ENCODE measurements around the gene PIP5K1B. TPM values are rescaled to one million over a fixed set of nuclear protein-coding genes. Genes with fewer than 3 reads are reported as not detected.

The PIP5K1B gene
- total and polyA plus RNA-seq, 4 donors = 0.09 to 30.9 (median 0.29) TPM

- H3K4me3 ChIP-seq (ENCODE audit: low read depth in 1 of 3, low read length in 3 of 3) = no peak overlapping the region
- no peak for TF ChIP-seq NR2F2 (IDR thresholded peaks at IDR 0.05)
- TF ChIP-seq HNF4G (IDR thresholded peaks at IDR 0.05) = no peak
- TF ChIP-seq RXRA (IDR thresholded peaks at IDR 0.05) = no peak
- TF ChIP-seq, protein P1, sequence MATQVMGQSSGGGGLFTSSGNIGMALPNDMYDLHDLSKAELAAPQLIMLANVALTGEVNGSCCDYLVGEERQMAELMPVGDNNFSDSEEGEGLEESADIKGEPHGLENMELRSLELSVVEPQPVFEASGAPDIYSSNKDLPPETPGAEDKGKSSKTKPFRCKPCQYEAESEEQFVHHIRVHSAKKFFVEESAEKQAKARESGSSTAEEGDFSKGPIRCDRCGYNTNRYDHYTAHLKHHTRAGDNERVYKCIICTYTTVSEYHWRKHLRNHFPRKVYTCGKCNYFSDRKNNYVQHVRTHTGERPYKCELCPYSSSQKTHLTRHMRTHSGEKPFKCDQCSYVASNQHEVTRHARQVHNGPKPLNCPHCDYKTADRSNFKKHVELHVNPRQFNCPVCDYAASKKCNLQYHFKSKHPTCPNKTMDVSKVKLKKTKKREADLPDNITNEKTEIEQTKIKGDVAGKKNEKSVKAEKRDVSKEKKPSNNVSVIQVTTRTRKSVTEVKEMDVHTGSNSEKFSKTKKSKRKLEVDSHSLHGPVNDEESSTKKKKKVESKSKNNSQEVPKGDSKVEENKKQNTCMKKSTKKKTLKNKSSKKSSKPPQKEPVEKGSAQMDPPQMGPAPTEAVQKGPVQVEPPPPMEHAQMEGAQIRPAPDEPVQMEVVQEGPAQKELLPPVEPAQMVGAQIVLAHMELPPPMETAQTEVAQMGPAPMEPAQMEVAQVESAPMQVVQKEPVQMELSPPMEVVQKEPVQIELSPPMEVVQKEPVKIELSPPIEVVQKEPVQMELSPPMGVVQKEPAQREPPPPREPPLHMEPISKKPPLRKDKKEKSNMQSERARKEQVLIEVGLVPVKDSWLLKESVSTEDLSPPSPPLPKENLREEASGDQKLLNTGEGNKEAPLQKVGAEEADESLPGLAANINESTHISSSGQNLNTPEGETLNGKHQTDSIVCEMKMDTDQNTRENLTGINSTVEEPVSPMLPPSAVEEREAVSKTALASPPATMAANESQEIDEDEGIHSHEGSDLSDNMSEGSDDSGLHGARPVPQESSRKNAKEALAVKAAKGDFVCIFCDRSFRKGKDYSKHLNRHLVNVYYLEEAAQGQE (IDR thresholded peaks at IDR 0.05) = no peak
- no peak for TF ChIP-seq JUND (IDR thresholded peaks at IDR 0.05)
- TF ChIP-seq TAF1 (conservative IDR thresholded peaks at IDR 0.05) = no peak
- no peak for TF ChIP-seq SP1 (IDR thresholded peaks at IDR 0.05)
- no peak for TF ChIP-seq YY1 (IDR thresholded peaks at IDR 0.05)
- TF ChIP-seq, protein P2, sequence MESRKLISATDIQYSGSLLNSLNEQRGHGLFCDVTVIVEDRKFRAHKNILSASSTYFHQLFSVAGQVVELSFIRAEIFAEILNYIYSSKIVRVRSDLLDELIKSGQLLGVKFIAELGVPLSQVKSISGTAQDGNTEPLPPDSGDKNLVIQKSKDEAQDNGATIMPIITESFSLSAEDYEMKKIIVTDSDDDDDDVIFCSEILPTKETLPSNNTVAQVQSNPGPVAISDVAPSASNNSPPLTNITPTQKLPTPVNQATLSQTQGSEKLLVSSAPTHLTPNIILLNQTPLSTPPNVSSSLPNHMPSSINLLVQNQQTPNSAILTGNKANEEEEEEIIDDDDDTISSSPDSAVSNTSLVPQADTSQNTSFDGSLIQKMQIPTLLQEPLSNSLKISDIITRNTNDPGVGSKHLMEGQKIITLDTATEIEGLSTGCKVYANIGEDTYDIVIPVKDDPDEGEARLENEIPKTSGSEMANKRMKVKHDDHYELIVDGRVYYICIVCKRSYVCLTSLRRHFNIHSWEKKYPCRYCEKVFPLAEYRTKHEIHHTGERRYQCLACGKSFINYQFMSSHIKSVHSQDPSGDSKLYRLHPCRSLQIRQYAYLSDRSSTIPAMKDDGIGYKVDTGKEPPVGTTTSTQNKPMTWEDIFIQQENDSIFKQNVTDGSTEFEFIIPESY (IDR thresholded peaks at IDR 0.05) = no peak
- no peak for TF ChIP-seq EGR1 (IDR thresholded peaks at IDR 0.05; ENCODE audit: low read depth in 2 of 2)
- H3K27ac ChIP-seq (ENCODE audit: low read depth in 1 of 2, low read length in 2 of 2) = no peak overlapping the region
- H3K27me3 ChIP-seq (ENCODE audit: control insufficient read depth in 4 of 4, insufficient read depth in 4 of 4, low read length in 3 of 4) = peaks cover 0 to 3% (median 0%) of the 10 kb centered on the region in 4 donors
- H3K4me1 ChIP-seq (ENCODE audit: control insufficient read depth in 4 of 4, insufficient read depth in 4 of 4, low read length in 3 of 4) = no peaks in the 10 kb centered on the region
- no peak for DNase-seq (ENCODE audit: low spot score)
- no peaks in the 10 kb centered on the region for H3K36me3 ChIP-seq (ENCODE audit: control insufficient read depth in 4 of 4, insufficient read depth in 3 of 4, low read depth in 1 of 4, low read length in 3 of 4)
- no peaks in the 10 kb centered on the region for H3K9me3 ChIP-seq (ENCODE audit: control insufficient read depth in 4 of 4, low read length in 3 of 4)
- H3K9ac ChIP-seq (ENCODE audit: low read depth in 1 of 2, low read length in 2 of 2) = no peak overlapping the region
- 79% methylated on average over 2 of the region's 2 CpGs for WGBS
These were observed 209.7 kb downstream of the PIP5K1B start for GRCh38 chr9:68914751-68915150.

- Histone ChIP-seq H3K27ac (ENCODE audit: low read depth in 1 of 2, low read length in 2 of 2) (no peak overlapping the region), H3K9me3 (ENCODE audit: control insufficient read depth in 4 of 4, low read length in 3 of 4) (no peaks in the 10 kb centered on the region), H3K4me3 (ENCODE audit: low read depth in 1 of 3, low read length in 3 of 3) (no peak overlapping the region), H3K9ac (ENCODE audit: low read depth in 1 of 2, low read length in 2 of 2) (no peak overlapping the region), H3K27me3 (ENCODE audit: control insufficient read depth in 4 of 4, insufficient read depth in 4 of 4, low read length in 3 of 4) (peaks cover 0 to 2% (median 0%) of the 10 kb centered on the region in 4 donors), H3K36me3 (ENCODE audit: control insufficient read depth in 4 of 4, insufficient read depth in 3 of 4, low read depth in 1 of 4, low read length in 3 of 4) (no peaks in the 10 kb centered on the region), H3K4me1 (ENCODE audit: control insufficient read depth in 4 of 4, insufficient read depth in 4 of 4, low read length in 3 of 4) (no peaks in the 10 kb centered on the region)
- TF ChIP-seq, protein P2 (IDR thresholded peaks at IDR 0.05) = no peak
- 56% methylated on average over 2 of the region's 2 CpGs for WGBS
- no peak for DNase-seq (ENCODE audit: low spot score)
These were observed 214.6 kb downstream of the PIP5K1B start for GRCh38 chr9:68919661-68920060.

- H3K4me1 ChIP-seq (ENCODE audit: control insufficient read depth in 4 of 4, insufficient read depth in 4 of 4, low read length in 3 of 4) = no peaks in the 10 kb centered on the region
- H3K9me3 ChIP-seq (ENCODE audit: control insufficient read depth in 4 of 4, low read length in 3 of 4) = no peaks in the 10 kb centered on the region
- H3K9ac ChIP-seq (ENCODE audit: low read depth in 1 of 2, low read length in 2 of 2) = no peak overlapping the region
- no peaks in the 10 kb centered on the region for H3K36me3 ChIP-seq (ENCODE audit: control insufficient read depth in 4 of 4, insufficient read depth in 3 of 4, low read depth in 1 of 4, low read length in 3 of 4)
- DNase-seq (ENCODE audit: low spot score) = no peak
- peaks cover 0 to 2% (median 0%) of the 10 kb centered on the region in 4 donors for H3K27me3 ChIP-seq (ENCODE audit: control insufficient read depth in 4 of 4, insufficient read depth in 4 of 4, low read length in 3 of 4)
- WGBS = 94% methylated on average over 1 of the region's 1 CpG
- H3K27ac ChIP-seq (ENCODE audit: low read depth in 1 of 2, low read length in 2 of 2) = no peak overlapping the region
- H3K4me3 ChIP-seq (ENCODE audit: low read depth in 1 of 3, low read length in 3 of 3) = no peak overlapping the region
- TF ChIP-seq RAD21 (IDR thresholded peaks at IDR 0.05) (no peak), HNF4A (conservative IDR thresholded peaks at IDR 0.05) (no peak), FOXA1 (IDR thresholded peaks at IDR 0.05) (no peak), RXRA (IDR thresholded peaks at IDR 0.05) (no peak), MAX (IDR thresholded peaks at IDR 0.05) (no peak), JUND (IDR thresholded peaks at IDR 0.05) (no peak), FOXA2 (IDR thresholded peaks at IDR 0.05) (no peak), NR2F2 (IDR thresholded peaks at IDR 0.05) (no peak), GABPA (IDR thresholded peaks at IDR 0.05 in 1 of 2, conservative IDR thresholded peaks at IDR 0.05 in 1 of 2) (no peak), HNF4G (IDR thresholded peaks at IDR 0.05) (no peak), SP1 (IDR thresholded peaks at IDR 0.05) (no peak), EGR1 (IDR thresholded peaks at IDR 0.05; ENCODE audit: low read depth in 2 of 2) (no peak), CTCF (IDR thresholded peaks at IDR 0.05; ENCODE audit: low read depth, low read length, missing input control) (no peak), YY1 (IDR thresholded peaks at IDR 0.05) (no peak)
- TF ChIP-seq, protein P3, sequence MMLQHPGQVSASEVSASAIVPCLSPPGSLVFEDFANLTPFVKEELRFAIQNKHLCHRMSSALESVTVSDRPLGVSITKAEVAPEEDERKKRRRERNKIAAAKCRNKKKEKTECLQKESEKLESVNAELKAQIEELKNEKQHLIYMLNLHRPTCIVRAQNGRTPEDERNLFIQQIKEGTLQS (IDR thresholded peaks at IDR 0.05) = no peak
These were observed 215.9 kb downstream of the PIP5K1B start for GRCh38 chr9:68920921-68921320.
